ENCODE measurements around the gene PRDM16.
A peak's percentile ranks its signal among the peaks of the same experiment; 100 is the strongest.

PRDM16 gene

DNA sequence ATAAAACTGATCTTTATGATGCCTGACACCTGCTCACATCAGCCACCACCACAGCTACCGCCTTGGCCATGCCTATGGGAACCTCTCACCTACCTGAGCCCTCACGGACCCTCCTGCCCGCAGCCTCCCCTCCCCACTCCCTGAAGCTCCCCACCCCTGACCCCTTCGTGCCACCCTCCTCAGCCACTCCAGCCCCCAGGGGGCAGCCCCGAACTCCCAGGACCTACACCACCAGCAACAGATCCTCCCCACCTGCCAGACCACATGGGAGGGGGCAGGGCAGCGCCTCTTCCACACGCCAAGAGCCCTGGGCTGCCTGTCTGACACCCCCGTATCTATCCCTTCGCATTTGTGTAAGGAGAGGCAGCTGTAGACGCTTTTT, 371.3 kb downstream of the PRDM16 start:
- DNase-seq, result no peak

DNA sequence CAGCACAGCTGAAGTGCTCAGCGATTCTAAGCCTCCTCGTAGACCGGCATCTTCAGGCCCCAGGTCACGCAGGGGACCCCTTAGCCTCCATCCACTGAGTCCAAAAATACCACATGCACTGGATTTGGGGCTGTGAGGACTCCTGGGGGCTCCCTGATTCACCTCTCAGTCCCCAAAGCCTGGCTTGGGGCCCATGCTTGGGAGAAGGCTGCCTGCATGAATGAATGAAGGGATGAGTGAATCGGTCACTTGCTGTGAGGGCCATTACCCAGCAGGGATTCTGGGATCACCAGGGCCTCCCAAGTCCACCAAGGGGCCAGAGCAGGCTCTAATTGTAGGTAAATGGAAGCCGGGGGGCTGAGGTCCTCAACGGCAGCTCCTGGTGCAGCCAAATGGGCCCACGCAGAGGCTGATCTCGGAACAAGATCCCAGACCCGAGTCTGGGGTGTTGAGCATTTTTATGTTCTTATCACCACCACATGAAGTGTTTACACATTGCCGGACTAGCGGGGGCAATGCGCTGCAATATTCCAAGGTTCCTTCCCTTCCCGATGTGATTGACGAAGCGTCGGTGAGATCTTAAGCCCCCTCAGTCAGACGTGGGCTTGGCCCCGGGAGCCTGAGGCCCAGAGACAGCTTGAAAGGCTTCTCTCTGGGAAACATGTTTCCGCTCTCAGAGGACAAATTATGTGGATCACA, 371.9 kb downstream of the PRDM16 start:
- DNase-seq, result no peak

DNA sequence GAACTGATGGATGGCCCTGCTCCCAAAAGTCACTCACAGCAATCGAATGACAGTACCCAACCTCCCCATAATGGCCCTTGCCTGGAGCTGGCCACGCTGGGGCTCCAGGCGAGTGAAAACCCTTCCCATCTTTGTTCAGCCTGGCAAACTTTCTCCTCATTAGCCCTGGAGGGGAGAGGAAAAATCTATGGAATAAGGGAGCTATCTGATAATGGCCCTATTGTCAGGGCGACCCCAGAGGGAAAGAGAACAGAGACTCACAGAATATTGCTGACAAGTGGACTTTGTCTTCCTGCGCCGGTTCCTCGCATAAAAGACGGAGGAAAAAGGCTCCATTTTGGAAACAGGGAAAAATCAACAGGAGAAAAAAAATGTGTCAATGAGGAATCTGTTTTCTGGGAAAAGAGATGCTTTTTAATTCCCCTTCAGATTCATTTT, 372.4 kb downstream of the PRDM16 start:
- no peak for DNase-seq

DNA sequence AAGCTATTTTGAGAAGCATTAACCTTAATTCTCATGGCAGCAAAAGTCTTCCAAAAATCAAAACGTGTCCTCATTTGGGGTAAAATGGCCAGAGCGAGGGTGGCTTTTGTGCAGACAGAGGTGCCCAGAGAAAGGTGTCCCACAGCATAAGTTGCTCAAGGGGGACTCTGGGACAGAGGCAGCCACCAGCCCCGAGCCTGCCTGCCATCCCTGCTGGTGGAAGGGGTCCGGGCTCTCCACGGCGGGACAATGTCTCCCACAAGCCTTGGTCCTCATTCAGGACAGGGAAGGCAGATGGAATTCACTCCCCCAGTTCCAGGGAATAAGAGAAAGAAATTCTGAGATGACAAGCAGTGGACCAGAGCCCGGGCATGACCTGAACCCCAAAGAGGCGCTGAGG, 372.9 kb downstream of the PRDM16 start:
- no peak for DNase-seq

DNA sequence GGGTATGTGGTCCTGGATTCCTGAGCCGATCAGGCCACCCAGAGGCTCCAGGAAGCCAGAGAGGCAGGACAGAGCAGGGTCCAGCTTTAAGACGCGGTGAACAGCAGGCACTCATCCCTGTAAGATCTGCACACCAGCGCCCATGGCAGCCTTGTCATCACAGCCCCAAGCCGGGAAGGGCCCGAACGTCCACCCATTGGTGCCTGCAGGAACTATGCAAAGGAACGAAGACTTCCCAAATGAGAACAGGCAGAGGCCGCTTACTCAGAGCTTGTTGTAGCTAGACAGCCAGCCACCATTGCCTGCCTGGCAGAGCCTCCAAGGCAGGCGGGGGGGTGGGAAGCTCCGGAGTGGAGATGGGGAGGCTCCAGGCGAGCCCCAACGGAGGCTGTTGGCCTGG, 373.3 kb downstream of the PRDM16 start:
- DNase-seq, result no peak

DNA sequence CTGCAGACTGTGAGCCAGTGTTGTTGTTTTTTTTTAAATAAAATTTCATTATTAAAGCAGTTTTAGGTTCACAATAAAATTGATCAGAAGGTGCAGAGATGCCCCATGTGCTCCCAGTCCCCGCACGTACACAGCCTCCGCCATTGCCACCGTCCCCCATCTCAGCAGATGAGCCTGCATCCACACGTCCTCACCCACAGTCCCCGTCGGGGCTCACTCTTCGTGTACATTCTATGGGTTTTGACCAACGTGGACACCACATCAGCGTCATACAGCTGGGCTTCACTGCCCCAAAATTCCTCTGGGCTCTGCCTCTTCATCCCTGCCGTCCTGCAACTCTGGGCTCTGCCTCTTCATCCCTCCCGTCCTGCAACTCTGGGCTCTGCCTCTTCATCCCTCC, 373.9 kb downstream of the PRDM16 start:
- no peak for DNase-seq

DNA sequence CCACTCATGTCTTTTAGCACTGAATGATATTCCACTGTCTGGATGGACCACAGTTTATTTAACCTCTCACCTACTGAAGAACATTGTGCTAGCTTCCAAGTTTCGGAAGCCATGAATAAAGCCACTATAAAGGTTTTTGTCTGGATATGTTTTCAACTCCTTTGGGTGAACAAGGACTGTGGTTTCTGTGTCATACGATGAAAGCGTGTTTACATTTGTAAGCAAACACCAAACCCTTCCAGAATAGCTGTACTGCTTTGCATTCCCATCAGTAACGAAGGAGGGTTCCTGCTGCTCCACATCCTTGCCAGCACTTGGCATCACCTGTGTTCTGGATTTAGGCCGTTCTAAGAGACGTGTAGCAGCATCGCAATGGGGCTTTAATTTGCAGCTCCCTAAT, 374.8 kb downstream of the PRDM16 start:
- DNase-seq, result no peak

DNA sequence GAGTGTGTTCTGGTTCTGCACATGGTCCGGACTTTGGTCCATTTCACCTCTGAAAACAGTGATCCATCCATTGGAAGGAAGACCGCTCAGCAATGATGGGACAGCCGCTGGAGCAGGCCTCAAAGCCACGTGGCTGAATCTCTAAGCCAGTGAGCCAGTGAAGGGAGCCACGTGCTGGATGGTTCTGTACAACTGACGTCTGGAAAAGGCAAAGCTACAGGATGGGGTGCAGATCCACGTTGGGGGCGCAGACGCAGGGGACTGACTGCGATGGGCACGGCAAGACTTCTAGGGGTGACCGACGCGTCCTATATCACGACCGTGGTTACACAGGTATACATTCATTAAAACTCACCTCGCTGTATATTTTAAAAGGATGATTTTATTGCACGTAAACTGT, 375.3 kb downstream of the PRDM16 start:
- DNase-seq, result no peak

DNA sequence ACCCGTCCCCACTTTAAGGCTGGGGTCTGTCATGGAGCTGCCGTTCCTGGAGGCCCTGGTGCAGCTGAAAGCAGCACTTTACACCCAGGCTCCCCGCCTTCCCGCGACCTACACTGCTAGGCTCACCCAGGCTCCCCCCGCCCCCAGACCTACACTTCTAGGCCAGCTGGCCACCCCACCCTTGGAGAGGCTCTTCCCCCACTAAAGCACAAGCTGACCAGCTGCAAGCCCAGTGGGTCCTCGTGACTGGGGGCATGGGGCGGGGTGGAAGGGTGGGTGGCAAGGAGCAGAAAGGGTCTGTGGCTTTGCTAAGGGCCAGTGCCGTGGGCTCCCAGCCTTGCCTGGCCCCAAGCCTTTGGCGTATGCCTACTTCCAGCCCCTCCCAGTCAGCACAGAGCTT, 375.7 kb downstream of the PRDM16 start:
- DNase-seq, result no peak

DNA sequence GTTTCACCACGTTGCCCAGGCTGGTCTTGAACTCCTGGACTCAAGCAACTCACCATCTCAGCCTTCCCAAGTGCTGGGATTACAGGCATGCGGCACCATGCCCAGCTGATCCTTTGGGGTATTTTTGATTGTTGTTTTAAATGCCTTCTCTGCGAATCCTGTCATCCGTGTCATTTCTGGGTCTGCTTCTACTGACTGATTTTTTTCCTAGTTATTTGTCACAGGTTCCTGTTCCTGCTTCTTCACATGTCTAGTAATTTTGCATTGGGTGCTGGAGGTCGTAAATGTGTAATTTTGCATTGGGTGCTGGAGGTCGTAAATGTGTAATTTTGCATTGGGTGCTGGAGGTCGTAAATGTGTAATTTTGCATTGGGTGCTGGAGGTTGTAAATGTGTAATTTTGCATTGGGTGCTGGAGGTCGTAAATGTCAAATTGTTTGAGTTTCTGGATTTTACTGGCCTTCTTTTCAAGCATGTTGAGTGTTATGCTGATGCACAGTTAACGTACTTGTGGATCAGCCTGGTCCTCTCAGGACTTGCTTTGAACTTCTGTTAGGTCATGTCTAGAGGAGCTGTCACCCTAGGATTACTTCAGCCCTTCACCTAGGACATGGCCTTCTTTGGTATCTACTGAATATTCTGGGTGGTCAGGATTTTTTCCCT, 381.3 kb downstream of the PRDM16 start:
- no peak for DNase-seq

DNA sequence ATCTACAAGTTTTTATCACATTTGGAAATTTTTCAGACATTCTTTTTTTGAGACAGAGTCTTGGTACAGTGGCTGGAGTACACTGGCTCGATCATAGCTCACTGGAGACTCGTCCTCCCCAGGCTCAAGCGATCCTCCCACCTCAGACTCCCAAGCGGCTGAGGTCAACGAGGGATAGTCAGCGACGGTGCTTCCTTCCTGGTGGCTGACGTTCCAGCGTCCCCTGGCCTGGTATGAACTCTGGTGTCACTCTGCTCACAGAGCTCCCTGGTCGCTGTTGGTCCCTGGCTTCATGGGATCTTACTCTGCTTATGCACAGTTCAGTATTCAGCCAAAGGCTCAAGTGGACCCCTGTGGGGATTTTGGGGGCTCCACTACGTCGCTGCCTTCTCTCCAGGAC, 382.0 kb downstream of the PRDM16 start:
- DNase-seq, result no peak

DNA sequence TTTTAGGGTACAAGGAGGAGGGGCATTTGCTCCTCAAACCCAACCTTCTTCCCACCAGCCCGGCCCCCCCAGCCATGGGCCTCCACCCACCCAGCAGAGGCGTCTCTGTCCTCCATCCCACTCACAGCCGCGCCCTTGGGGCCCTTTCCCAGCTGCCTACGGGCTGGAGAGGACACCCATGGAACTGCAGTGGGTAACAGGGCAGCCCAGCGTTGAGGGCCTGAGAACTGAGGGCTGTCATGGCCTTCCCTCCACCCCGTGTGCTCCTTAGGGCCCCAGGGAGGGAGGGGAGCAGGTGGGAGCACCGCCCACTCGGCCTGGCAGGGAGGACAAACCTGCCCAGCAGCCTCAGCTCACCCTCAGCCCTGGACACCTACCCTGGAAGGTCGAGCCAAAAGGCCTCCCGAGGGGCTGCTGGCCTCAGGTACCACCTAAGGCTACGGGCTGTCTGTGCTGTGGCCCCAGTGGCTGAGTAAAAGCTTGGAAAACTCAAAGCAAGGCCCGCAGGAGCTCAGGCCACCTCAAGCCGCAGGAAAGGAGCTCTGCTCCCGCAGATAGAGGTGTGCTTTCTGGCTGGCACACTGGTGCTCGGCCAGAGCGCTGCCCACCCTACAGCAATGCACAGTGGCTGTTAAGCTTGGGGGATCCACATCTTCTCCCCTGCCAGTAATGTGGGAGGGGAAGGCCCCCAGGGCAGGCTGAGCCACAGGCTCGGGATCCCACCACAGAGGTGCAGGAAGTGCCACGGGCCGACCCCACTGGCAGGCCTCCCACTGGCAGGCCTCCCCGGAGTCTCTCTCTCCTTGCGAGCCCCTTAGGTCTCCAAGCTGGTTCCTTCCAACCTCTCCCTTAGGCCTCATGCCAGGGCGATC, 383.2 kb downstream of the PRDM16 start:
- DNase-seq, result no peak

DNA sequence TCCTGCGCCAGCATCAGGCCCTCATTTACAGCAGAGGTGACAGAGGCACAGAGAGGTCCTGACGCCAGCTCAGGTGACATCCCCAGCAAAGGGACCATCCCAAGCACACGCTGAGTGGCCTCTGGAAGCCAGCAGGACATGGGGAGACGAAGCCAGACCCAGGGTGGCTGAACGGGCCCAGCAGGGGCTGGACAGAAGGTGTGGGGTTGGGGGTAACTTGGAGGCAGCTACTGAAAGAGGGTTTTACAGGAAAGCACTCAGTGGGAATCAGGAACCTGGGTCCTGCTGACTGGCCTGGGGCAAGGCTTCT, 383.8 kb downstream of the PRDM16 start:
- no peak for DNase-seq

DNA sequence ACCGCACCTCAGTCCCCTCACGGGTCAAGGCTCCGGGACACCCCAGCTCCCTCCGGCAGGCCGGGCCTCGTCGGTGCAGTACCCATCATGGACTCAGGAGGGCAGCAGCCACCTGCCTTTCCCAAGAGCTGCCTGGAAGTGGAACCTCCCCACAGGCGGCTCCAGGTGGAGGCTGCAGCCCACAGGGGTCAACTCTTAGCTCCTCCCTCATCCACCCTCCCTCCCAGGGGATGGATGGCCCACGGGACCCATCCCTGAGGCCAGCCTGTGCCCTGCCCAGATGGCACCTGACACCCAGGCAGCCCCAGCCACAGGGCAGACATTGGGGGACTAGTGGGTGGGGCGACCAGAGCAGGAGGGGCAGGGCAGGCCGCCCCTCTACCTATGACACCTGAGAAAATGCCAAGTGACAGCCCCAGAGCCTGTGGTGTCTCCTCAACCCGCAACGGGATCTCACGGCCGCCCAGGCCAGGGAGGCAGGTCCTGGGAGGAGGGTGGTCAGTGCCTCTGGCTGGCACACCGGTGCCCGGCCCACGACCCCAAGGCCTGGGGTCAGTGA, 384.3 kb downstream of the PRDM16 start:
- DNase-seq, result peak; percentile 42

DNA sequence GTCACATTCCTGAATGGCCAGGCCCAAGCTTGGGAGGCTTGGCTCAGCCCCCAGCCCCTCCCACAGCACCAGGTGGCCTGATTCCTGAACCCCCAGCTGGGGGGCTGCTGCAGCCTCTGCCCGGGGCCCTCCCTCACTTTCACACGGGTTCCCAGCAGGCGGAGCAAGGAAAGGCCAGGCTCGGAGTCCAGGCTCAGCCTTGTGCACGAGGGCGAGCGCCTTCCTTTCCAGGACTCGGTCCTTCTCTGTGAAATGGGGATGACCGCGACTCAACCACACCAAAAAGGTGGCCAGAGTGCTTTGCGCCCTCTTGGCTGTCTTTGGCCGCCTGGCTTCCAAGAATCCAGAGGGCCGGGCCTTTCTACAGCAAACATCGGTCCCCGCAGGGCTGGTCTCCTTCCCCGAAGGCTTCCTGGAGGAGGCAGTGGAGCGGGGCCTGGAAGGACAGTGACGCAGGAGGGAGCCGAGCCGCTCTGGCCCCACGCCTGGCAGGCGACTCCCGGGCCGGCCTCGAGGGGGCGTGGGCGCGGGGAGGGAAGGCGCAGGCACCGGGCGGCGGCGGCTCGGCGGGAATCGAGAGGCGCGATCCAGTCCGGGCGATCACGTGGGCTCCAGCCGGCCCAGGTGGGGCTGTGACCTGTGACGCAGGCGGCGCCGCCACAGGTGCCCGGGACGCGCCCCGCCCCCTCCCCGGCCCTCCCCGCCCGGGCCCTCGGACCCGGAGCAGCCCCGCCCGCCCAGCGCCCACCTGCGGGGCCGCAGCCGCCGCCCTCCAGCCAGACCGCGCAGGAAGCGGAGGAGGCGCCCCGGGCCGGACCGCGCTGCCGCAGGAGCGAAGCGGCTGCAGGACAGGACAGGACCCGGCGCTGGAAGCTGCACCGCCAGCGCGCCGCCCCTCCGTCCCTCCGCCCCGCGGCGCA, 385.1 kb downstream of the PRDM16 start, which contains the start of gene ARHGEF16:
ARHGEF16 (plus strand) TSS at position 775 of the 920 bp plus-strand sequence. CDS start 8,420 bp downstream, outside the sequence.
- peak; percentile 9 for DNase-seq

DNA sequence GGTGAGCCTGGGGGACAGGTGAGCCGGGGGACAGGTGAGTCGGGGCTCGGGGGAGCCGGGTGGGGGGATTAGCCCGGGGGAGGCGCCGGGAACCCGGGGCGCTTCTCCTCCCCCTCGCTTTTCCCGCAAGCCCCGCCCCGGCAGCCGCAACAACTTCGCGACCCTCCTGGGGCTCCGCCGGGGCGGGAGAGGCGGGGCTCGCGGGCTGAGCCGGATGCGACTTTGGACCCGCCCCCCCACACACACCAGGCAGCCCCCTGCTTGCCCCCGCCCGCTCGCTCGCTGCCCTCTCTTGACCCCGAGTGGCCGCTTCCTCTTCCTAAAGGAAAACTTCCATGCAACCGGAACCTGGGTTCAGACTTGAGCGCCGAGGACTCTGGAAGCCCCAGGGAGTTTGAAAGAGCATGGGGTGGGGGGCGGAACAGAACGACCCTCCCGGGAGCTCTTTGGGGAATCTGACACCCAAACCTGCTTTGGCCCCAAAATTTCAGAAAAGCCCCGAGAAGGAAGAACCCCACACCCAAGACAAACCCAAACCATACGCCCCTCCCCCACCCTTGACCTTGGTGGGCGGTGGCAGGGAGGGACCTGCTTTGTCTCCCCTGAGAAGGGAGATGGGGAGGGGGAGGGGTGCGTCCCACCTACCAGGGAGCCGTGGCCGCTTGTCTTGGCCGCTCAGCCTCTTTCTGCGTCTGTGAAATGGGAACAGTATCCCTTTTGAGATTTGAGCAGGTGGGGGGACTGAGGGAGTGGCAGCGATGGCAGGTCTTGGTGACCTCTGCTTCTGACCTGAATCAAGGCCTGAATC, 386.0 kb downstream of the PRDM16 start:
- DNase-seq, result no peak

DNA sequence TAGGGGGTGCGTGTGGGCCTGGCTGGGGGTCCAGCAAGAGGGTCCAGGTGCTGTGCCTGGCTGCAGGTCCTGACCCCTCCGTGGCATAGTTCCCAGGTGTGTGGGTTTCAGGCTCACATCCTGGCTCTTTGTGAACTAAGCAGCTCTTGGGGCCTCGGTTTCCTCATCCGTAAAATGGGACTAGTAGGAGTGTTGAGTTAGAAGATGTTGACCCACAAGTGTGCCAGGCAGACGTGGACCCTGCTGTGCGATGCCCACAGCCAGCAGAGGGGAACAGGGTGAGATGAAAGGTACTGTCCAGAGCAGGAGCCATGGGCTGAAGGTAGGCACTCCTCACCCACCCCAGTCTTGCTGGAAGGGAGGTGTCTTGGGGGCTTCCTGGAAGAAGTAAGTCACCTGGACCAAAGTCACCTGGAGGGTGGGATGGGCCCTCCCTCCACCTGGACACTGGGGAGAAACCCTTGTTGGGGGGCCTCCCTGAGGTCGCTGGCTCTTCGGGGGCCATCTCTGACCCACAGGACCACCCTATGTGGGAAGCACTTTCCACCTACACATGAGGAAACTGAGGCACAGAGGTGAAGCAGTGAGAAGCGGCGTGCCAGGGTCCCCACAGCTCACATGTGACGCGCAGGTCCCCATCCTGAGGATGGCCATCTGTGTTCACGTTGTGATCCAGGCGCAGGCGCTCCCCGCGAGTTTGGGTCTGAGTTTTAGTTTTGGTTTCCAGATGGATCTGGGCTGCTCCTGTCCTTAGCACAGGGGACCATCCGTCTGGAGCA, 386.9 kb downstream of the PRDM16 start:
- no peak for DNase-seq

DNA sequence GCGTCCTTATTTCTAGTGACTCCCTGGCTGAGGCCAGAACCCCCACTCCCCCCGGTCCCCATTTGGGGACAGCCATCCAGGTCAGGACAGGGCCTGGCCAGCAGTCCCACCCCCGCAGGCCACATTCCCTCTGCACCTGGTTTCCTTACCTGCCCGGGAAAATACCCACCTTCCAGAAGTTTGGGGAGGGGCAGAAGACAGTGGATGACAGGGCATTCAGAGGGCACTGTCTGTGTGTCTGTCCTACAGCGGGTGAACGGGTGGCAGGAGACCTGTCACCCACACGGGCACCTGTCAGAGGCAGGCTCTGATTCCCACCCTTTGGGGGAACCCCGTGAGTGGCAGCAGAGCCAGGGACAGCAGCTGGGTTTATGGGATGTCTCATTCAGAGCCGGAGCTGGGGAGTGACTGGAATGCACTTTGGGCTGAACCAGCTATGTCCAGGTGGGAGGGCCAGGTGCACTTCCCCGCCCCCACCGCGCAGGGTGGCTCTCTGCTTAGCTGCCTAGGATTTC, 387.5 kb downstream of the PRDM16 start:
- no peak for DNase-seq

DNA sequence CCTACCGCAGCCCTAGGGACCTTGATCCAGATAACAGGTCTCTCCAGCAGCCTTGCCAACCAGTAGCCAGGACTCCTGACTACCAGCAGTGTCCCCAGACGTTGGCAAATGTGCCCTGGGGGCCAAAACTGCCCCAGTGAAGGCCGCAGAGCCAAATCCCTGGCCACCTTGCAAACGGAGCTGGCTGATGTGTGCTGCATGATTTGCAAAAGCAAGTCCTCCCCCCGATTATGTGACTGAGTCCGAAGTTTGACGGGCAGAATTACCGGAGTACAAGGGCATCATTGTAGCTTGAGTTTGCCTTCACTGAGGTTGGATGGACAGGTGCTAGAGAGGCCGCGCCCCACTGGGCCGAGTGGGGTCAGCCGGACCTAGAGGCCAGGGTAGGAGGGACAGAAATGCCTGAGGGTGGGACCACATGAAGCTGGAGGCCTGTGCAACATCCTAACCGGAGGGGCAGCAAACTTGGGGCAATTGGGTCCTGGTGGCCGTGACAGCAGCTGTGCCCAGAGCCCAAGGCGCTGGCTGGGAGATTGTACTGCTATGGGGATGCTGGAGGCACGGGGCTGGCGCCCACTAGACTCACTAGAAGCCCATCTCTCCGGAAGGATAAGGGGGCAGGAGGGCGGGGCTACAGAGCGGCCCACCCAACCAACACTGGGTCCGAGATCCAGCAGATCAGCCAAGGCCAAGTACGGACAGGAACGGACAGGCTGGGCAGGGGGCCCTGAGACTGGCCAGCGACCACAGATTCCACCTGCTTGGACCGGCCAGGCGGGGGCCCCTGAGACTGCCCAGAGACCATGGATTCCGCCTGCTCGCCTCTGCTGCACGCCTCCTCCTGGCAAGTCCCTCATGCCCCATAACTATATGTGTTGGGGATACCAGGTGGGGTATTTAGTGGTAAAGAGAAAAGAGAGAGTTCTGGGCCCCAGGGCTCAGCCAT, 388.2 kb downstream of the PRDM16 start:
- DNase-seq, result no peak
